HG03097 (cell line): ENCODE data around the gene GJA4.
"Not testable (repeated sequence)": the region's sequence is repeated elsewhere in the genome, so short reads cannot be mapped to it uniquely, and the experiment has no call there.

ENCODE experiments used
- ATAC-seq: cut with Tn5 transposase; IDR thresholded peaks from one replicate; pipeline ENCODE4 v1.9.1; 2021; ENCODE audit not compliant: unreplicated experiment, low FRiP score

The GJA4 gene

GRCh38 chr1:34786521-34787325, 6.1 kb upstream of the GJA4 start:
- ATAC-seq: no peak

GRCh38 chr1:34787461-34788420, 5.1 kb upstream of the GJA4 start:
- ATAC-seq: no peak

DNA sequence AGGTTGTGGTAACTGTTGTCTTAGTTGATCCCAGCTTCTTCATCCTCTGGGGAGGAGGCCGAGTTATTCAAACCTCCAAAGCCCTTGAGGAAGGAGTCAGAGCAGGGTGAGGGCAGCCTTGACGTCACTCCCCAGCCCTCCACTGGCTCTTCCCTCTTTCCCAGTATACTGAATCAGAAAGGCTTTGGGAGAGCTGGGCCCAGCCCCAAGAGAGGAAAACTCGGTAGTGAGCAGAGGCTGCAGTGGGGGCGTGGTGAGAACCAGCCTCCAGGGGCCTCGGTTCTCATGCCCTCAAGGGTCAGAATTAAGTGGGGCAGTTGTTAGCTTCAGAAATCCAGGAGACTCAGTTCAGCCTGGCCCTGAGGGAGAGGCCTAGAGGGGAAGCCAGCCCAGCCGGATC, 1.8 kb upstream of the GJA4 start:
- no peak for ATAC-seq

GRCh38 chr1:34792424-34792823, 375 bp upstream of the GJA4 start:
- ATAC-seq: no peak

DNA sequence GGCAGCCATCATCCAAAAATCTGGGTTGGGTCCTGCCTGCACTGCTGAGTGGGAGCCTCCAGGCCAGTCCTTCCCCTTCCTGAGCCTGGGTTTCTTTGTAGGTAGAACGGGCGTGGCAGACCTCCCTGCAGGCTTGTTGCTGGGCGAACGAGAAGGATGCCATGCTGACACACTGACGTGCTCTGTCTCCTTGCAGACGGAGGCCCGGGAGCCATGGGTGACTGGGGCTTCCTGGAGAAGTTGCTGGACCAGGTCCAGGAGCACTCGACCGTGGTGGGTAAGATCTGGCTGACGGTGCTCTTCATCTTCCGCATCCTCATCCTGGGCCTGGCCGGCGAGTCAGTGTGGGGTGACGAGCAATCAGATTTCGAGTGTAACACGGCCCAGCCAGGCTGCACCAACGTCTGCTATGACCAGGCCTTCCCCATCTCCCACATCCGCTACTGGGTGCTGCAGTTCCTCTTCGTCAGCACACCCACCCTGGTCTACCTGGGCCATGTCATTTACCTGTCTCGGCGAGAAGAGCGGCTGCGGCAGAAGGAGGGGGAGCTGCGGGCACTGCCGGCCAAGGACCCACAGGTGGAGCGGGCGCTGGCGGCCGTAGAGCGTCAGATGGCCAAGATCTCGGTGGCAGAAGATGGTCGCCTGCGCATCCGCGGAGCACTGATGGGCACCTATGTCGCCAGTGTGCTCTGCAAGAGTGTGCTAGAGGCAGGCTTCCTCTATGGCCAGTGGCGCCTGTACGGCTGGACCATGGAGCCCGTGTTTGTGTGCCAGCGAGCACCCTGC, 1.4 kb downstream of the GJA4 start:
- no peak for ATAC-seq

DNA sequence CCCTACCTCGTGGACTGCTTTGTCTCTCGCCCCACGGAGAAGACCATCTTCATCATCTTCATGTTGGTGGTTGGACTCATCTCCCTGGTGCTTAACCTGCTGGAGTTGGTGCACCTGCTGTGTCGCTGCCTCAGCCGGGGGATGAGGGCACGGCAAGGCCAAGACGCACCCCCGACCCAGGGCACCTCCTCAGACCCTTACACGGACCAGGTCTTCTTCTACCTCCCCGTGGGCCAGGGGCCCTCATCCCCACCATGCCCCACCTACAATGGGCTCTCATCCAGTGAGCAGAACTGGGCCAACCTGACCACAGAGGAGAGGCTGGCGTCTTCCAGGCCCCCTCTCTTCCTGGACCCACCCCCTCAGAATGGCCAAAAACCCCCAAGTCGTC, 2.0 kb downstream of the GJA4 start:
- ATAC-seq: no peak

GRCh38 chr1:34795916-34796315, 3.1 kb downstream of the GJA4 start:
- no peak for ATAC-seq

DNA sequence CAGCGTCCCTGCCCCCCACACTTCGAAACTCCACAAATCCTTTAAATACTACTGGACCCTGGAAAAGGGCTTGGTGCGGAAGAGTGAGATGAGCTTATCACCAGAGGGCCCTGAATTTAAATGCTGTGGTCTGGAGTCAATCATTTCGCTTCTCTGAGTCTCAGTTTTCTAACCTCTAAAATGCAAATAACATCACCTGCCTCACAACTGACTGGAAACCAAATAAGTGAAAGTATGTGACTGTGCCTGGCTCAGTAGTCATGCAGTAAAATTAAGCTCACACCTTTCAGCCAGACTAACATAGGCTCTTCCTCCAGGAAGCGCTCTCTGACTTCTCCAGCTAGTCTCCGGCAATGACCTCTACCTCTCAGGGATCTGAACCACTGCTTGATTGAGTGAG, 4.2 kb downstream of the GJA4 start:
- no peak for ATAC-seq

DNA sequence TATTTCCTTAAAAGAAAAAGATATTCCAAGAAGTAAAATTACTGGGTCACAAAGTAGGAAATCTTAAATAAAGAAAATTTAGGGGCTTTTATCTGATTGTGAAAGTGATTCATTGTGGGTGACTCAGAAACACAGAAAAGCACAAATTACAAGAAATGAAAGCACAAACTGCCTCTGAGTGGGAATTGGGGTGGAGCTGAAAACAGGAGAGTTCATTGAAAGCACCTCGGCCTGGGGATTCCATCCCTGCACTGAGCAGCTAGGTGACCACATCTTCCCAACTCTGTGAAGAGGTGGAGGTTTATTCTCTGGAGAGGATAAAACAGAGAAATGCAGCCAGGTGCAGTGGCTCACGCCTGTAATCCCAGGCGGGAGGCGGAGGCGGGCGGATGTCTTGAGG, 7.4 kb downstream of the GJA4 start:
- ATAC-seq: no peak

DNA sequence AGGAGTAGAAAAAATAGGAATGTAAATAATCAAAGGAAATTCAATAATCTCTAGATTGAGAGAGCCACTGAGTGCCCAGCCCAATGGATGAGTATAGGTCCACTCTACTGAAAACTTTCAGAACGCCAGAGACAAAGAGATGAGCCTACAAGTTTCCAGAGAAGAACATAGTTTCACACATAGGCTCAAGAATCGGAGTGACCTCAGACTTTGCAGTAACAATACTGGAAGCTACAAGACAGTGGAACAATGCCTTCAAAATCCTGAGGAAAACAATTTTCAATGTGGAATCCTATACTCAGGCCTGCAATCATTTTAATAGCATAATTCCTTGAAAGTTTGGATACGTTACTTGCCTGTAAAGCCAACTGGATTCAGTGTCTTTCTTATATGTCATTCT, 11.0 kb downstream of the GJA4 start:
- no peak for ATAC-seq

- ATAC-seq: no peak
Measured at GRCh38 chr1:34806396-34806795, 13.6 kb downstream of the GJA4 start.

DNA sequence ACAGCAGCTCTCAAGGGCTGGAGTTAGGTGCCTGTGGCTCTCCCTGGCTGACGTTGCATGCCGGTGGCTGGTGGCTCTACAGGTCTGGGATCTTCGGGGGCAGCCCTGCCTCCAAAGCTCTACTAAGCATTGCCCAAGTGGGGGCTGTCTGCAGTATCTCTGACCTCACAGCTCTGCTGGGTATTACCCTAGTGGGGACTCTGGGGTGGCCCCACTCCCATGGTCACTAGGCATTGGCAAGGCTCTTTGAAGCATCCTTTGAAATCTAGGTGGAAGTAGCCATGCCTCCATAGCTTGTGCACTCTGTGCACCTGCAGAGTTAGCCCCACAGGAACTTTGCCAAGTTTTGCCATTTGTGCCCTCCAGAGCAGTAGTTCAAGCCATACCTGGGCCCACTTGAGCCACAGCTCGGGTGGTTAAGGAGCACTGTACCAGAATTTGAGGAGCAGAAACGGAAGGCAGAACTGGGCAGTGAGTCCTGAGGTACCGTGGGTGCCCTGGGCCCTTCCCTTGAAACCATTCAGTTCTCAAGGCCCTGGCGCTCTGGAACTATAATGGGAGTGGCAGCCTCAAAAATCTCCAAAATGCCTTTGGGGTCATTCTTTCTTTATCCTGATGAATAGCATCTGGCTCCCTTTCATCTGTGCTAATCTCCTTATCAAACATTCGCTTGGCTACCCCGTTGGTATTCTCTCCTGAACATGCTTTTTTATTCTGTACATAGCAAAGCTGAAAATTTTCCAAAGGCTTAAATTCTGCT, 15.4 kb downstream of the GJA4 start:
- ATAC-seq: no peak

GRCh38 chr1:34810781-34811180, 18.0 kb downstream of the GJA4 start:
- ATAC-seq: not testable (repeated sequence)

DNA sequence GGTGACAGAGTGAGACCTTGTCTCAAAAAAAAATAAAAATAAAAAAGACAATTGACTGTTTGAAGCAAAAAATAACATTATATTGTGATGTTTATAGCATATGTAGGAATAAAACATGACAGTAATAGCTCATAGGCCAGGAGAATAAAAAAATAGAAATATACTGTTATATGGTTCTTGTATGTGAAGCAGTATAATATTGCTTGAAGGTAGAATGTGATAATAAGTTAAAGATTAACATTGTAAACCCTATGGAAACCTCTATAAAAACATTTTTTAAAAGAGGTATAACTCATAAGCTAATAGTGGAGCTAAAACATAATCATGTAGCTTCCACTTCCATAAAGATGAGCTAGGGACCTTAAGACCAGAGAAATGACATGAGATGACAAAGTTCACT, 23.5 kb downstream of the GJA4 start:
- no peak for ATAC-seq

- ATAC-seq: no peak
Measured at GRCh38 chr1:34816778-34817177, 24.0 kb downstream of the GJA4 start.

GRCh38 chr1:34818862-34819261, 26.1 kb downstream of the GJA4 start:
- ATAC-seq: not testable (repeated sequence)

DNA sequence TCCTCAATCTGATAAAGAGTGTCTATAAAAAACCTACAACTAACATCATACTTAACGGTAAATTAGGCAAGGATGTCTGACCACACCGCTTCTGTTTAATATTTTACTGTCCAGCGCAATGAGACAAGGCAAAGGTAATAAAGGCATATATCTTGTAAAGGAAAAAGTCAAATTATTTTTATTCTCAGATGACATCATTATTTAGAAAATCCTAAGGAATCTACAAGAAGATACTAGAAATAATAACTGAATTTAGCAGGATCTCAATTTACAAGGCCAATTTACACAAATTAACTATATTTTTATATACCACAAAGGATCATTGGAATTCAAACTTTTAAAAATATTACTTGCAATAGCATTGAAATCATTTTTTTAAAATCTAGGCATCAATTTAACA, 29.4 kb downstream of the GJA4 start:
- ATAC-seq: no peak

DNA sequence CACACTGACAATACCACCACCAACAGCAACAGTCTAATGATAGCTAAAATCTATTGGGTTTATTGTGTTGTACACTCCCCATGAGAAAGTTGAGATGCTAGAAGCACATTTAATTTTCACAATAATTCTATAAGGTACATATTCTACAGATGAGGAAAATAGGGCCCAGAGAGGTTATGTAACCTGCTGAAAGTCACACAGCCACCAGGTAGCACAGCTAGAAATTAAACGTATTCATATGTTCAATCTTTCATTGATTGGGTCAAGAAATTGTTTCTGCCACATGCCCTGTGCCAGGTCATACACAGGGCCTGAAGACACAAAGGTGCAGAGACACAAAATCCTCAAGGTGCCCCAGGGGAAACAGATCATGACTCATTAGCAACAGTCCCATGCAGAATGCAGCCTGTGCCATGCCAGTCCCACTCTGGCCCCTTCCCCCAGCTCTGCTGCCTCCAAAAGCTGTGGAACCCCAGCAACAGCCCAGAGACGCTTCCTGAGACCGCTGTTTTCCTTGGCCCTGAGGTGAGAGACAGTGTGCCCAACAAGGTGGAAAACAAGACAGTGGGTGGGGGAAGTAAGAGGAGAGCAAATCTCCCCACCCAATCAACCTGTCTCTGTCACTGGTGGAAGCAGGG, 32.1 kb downstream of the GJA4 start:
- no peak for ATAC-seq

DNA sequence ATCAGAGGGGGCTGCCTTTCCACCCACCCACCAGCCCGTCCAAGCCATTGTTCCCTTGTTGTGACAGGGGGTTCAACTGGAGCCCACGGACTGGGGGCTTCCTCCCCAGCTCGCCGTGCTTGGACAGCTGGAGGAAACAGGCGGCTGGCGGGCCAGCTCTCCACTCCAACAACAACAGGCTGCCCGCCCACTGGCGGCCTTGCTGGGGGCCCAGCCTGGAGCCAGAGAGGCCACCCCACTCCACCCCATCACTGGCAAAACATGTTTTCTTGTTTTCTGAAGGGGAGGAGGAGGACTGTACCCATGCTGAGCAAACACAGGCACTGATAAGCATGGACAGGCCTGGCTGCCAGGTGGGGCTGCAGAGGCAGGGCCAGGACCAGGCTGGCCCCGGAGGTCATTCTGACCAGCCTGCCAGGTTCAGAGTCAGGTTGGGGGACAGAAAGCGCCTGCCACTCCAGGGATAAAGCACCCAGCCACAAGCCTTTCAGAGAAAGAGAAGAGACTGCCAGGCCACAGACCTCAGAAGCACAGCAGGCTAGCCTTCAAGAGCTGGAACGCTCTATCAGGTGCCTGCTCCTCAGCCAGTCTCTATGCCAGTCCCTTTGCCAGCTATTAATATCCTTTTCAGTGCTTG, 32.8 kb downstream of the GJA4 start:
- no peak for ATAC-seq
